HG03342 (cell line): ENCODE measurements around the gene ARHGAP24.
"Not testable (repeated sequence)": the region's sequence is repeated elsewhere in the genome, so short reads cannot be mapped to it uniquely, and the experiment has no call there.

Source experiments
- ATAC-seq: cut with Tn5 transposase; IDR thresholded peaks from one replicate; pipeline ENCODE4 v1.9.1; 2021; ENCODE audit warnings: mild to moderate bottlenecking, moderate library complexity; ENCODE audit not compliant: unreplicated experiment

The ARHGAP24 gene

DNA sequence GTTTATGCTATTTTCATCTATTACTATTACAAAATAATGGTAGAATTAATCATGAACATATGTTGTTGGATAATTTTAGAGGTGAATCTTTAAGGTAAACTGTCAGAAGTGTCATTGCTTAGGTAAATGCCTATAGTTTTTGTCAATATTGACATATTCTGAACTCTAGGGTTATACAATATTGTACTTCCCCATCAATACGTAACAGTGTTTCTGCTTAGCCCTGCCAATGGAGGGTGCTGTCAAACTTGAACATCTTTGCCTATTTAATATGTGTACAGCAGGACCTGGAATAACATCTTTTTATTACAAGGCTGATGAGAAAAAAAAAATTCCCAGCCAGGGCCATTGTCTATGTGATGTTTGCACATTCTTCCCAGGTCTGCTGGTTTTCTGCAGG, 40.8 kb downstream of the ARHGAP24 start:
- ATAC-seq, result no peak

DNA sequence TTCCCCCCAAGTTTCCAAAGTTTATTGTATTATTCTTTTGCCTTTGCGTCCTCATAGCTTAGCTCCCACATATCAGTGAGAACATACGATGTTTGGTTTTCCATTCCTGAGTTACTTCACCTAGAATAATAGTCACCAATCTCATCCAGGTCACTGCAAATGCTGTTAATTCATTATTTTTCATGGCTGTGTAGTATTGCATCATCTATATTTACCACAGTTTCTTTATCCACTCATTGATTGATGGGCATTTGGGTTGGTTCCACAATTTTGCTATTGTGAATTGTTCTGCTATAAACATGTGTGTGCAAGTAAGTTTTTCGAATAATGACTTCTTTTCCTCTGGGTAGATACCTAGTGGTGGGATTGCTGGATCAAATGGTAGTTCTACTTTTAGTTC, 43.6 kb downstream of the ARHGAP24 start:
- ATAC-seq, result not testable (repeated sequence)

DNA sequence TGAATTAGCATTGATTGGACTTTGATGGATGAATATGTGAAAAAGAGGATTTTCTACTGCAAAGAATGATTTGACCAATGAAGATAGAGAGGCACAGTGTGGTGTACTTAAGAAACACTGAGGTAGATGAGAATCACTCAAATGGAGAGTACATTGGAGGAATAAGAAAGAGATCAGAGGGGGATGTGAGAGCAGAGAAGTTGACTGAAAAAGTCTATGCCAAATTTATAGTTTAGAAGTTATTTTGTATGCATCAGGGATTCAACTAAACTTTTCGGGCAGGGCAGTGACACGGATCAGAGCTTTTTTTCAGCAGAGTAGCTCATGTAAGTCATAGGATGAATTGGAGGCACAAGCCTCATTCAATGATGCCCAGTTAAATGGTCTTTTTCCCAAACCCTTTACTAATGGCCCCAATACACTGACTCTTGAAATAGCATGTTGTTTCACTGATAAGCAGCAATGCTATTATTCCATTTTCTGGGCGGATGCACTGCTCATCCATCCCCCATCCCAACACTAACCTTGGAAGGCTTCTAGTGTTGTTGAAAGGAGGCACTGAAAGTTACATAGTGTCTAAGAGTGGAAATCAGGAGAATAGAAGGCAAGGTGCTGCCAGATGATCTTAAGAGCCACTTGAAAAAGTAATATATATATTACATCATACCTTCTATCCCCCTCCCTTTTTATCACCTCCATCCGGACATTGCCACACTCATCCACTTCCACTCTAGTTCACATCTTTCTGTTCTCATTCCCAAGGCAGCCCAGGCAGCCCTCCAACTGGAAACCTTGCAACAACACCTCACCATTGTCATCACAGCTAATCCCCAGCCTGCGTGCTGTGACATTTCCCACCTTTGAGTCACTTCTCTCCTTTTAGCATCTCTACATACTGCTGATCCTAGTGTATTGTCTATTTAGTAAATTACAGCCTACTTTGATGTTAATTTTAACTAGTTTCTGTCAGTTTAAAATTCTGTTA, 46.1 kb downstream of the ARHGAP24 start:
- no peak for ATAC-seq

DNA sequence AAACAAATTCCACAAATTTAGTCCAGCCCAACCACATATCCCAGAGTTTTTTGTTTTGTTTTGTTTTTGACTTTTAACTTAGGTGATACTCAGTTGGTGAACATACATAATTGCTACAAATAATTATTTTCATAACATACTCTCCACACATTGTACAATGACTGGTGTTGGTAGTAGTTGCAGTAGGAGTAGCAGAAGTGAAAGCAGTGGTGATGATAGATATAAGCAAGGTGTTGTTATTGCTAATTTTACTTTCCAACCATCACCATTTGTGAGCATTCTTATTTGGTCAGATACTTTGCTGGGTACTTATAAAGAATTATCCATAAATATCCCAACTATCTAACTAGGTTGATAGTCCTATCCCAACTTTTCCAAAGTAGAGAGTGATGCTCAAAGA, 47.3 kb downstream of the ARHGAP24 start:
- ATAC-seq, result no peak

DNA sequence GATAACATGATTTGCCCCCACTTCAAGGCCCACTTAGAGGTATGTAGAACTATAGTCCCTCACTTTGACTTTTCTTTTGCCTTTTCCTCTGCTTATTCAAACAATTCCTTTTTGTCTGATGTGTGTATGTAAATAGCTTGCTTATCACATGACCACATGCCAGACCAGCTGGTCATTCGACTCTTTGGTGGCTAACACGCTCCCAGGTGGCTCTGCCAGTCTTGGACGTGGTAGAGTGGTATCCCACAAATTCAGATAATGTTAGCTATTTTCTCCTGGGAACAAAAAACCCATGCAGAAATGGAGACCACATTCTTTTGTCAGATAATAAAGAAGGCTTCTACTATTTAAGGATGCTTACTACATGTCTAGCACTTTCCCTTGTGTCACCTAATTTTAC, 47.9 kb downstream of the ARHGAP24 start:
- no peak for ATAC-seq

DNA sequence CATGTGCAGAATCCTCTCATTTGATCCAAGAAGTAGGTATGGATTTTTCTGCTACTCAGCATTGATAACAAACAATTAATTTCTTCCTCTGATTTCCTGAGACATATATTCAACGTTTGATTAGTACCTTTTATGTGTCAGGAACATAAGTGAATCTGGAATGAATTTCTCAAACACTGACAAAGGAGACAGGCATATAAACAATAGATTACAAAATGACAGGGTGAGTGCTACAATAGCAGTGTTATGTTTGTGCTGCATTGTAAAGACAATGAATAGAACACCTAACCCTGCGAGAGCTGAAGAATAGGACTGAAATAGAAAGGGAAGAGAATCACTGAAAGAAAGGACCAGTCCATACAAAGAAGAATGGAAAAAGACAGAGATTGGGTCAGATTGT, 52.9 kb downstream of the ARHGAP24 start:
- no peak for ATAC-seq

DNA sequence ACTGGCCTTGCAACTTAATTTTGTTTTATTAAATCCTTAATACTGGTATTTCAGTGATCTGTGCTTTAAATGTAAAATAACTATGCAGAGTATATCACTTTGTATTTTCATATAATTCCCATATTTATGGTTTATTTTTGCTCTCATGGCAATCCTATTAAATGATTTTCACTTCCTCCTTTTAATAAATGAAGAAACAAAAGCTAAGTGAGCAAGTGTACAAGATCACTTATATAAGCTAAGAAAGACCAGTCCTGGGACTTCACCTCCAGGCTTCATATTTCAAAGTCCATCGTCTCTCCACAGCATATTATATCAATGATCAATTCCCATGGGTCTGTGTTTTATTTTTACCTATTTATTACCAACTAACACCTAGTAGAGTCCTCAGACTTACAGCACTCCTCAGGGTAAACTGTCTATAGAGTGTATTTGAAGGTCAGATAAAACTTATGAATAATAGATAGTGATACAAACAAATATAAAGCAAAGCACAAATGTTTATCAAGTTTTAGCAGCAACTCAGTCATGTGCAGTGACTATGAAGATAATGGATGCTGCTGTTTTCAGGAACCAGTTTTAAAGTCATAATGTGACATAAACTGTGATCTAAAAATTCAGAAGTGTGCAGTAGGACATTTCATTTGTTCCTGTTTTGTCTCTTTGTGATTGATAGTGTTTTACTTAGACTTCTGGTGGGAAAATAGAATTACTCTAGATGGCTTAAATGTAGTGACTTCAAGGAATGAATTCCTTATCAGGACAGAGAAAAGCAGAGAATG, 56.8 kb downstream of the ARHGAP24 start:
- no peak for ATAC-seq

DNA sequence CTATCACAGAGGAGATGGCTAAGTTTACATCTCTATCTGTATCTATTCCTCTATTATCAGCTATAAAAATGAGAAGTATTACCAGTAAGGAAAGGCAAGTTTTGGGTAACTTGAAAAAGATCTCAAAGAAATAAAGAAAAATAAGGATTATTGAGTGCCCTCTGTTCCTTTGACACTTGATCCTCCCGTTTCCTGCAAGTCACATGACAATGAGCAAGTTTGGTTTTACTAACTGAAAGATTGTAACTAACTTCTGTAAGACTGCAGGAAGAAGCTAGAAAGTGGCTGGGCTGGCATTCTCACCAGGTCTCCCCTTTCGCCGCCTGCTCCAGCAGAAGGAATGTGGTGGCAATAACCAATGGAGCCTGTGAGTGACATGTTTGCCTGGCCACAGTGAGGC, 59.2 kb downstream of the ARHGAP24 start:
- no peak for ATAC-seq

DNA sequence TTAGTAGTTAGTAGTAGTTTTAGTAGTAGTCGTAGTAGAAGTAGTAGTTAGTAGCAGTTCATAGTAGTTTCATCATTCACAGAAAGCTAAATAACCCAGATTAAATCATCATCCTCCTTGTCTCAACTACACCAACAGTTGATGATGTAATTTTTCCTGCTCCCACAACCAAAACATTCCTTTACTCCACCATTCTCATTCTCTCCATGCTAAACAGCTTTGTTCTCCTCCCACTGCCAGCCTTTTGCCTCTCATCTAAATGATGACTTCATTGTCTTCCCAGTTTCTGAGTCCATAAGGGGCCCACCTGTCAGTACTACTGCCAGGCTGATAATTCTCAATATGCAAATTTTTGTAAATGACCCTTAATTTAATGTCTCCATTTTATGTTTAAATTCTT, 68.9 kb downstream of the ARHGAP24 start:
- no peak for ATAC-seq

DNA sequence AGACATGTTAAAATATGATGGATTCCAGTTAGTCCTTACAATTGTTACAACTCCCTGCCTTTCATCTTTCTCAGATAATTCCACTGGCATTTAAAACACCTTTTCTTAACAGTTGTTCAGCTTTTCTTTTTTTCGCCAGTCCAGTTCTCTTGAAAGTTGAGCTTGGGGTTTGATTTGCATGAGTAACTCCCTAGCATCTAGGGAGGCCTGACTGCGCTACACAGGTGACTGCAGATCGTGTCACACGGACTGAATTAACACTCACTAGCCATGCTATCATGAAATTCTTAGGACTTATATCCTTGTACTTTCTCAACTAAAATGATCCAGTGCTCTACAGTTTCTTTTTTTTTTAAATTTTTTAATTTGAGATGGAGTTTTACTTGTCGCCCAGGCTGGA, 69.8 kb downstream of the ARHGAP24 start:
- no peak for ATAC-seq

DNA sequence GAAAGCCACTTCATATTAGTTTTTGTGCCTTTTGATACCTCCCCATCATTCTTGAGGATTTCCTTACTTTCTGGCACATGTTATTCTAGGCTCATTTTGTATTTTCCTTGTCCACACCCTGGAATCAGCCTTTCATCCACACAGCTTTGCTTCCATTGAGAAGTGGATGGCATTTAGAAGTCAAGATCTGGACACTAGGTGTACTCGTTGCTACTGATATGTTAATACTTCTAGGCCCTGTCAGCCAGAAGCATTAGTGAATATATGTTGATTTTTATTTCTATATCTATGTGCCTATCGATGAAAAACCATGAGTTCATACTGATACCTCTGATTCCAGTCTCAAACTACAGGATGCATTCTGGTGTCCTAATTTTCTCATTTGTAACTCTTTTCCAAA, 73.2 kb downstream of the ARHGAP24 start:
- ATAC-seq, result no peak

DNA sequence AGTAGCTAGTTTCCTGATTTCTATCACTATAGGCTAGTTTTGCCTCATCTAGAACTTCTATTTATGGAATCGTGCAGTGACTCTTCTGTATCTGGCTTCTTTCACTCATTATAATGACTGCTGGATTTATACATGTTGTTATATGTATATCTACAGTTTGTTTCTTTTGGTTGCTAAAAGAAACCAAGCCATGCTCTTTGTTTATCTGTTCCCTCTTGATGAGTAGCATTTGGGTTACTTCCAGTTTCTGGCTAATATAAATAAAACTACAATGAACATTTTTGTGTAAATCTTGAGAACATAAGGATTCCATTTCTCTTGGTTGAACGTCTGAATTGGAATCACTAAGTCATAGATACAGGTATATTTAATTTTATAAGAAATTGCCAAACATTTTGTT, 73.9 kb downstream of the ARHGAP24 start:
- ATAC-seq, result no peak

DNA sequence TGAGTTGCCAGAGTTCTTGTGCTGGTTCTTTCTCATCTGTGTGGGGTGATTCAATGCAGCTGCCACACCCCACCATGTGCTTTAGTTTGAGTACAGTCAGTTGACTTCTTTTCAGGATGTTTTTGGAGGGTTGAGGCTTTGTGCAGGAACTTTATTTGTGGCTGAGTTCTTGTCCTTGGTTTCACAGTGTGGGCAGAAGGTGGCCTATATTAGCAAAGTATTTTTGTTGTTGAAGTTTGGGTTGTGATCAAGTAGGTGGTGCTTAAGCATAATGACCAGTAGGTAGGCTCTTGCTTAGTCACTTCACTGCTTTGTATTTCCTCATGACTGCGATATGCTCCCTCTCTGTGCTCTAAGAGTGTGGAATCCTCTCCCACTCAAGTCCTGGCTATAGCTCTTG, 80.3 kb downstream of the ARHGAP24 start:
- no peak for ATAC-seq

DNA sequence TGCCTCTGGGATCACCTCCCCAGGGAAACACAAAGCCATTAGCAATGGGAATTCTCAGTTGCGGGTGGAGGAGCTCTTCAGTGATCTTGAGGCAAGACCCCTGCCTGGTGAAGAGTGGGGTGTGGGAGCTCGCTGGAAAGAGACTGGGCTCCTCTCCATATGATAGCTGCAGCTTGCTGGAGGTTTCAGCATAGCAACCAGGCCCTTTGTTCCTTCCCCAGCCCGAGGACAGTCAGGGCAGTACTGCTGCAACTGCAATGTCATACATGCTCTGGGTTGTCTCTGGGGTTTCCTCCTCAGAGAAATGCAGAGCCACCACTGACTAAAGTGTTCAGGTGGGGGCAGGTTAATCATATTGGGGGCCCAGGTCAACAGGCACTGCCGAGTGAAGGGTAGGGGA, 81.3 kb downstream of the ARHGAP24 start:
- ATAC-seq, result peak; percentile 43

DNA sequence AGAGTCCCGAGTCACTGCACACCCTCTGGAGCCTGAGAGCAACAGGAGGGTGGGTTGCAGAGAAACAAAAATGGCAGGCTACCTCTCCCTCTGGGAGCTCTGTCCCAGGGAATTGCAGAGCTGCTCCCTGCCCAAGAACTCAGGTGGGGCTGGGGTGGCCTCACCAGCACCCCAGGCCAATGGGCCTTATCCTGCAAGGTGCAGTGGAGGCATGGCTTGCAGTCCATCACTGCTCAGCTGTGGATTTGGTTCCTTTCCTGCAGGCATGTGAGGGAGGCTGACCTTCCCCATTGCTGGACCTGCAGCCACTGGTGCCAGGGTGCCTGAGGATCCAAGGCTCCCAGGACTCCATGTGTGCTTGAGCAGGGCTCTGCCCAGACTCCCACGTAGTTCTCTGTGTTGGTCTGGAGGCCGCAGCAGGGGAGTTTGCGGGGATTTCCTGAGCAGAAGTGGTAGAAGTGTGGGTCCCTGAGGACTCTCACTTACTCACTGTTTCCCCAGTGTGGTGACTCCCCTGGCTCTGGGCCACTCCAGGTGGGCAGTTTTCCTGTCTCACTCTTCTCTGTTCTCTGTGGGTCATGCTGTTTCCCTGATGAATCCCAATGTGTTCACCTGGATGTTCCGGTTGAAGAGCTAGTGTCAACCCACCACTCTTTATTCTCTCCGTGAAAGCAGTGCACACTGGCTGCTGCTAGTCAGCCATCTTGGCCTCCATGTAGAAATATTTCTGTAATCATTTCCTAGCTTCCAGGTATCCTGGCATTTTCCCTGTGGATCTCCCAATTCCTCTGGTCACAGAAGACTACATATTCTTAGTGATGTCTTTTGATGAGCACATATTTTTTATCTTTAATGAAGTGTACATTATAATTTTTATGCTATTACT, 82.3 kb downstream of the ARHGAP24 start:
- peak; percentile 89 for ATAC-seq

DNA sequence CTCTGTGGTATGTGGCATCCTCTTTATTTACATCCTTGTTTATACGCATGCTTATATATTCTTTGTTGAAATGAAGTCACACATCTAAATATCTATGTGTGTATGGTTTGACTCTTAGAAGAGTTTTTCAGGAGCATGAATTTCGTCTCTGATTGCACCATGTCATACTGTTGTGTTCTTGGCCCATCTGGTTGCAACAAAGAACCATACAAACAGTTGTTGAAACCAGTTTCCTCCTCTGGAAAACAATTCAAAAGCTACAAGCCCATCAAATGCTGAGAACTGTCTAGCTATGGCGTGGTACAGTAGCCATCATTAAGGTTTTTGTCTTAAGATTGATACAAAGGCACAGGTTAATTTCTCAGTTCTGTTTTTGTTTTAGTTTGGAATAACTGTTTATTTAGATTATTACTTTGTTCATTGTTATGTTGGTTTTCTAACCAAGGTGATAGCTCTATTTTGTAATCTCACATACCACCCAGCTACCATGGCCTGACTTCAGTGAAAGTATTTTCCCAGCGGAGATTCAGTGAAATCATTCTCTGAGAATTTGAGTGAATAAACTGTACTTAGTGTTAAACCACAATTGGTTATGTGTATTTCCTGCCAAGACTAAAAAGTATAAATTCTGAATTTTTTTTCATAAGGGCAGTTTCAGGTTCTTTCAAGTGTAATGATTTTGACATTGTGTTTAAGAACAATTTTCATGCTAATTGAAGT, 91.0 kb downstream of the ARHGAP24 start:
- ATAC-seq, result no peak

DNA sequence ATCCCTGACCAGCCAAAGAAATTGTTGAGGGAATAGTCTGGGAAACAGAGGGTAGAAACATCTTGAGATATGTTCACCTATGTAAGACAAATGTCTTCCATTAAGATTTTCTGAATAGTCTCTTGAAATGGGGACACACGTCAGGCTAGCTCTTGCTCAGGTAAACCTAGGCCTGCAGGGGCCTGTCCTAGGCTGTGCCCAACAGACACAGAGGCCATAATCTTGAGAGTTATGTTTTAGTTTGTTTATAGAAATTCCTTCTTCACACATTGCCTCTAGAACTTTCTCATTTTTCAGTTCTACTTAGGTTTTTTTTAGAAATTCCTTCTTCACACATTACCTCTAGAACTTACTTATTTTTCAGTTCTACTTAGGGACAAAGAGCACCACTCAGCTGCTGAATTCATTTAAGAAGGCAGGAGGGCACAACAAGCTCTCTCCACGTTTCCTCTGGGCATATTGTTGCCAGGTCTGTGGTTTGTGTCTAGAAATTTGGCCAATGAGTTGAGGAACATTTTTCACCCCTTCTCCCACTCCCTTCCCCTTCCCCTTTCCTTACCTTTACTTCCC, 94.9 kb downstream of the ARHGAP24 start:
- peak; percentile 45 for ATAC-seq

DNA sequence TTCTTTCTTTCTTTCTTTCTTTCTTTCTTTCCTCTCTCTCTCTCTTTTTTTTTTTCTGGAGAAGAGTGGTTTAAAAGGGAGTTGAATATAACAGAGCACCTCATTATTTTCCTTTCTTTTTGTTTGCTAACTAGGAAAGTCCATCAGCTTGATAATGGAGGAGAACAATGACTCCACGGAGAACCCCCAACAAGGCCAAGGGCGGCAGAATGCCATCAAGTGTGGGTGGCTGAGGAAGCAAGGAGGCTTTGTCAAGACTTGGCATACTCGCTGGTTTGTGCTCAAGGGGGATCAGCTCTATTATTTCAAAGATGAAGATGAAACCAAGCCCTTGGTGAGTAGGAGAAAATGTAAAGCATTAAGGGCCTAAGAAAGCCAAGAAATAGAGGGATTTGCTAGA, 95.4 kb downstream of the ARHGAP24 start:
- no peak for ATAC-seq

DNA sequence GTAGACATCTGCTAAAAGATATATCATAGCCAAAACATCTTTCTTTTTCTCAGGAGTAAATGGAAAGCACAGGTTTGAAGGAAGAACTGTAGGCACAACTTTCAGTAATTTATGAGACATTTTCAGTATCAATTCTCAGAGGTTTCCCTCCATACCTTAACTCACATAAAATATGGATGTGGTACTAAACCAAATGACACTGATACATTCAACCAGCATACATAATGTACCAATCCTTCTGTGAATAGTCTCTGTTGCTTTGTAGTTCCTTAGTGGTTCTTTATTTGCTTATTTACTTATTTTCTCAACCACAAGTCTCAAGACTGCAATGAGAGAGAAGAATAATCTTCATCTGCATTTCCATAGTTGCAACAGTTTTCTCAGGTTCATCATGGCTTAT, 96.1 kb downstream of the ARHGAP24 start:
- ATAC-seq, result peak; percentile 41

DNA sequence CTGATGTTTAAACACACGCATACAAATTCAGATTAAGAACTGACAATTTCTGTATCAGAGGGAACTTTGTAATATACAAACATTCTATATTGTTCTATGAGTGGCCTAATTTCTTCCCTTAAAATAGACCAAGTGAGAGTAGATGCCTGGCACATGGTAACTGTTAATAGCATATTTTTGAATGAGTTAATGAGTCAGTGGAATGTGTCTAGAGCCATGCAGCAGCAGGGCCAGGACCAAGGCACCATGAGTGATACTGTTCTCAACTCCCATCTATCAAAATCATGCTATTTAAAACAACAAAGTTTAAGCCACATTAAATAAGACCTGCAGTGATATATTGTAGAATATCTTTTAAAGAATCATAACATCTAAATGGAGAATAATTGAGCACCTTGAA, 98.3 kb downstream of the ARHGAP24 start:
- no peak for ATAC-seq
